UCSD-AML1 (cell line): ENCODE measurements around the gene SYT9.
"Not testable (repeated sequence)": the region's sequence is repeated elsewhere in the genome, so short reads cannot be mapped to it uniquely, and the experiment has no call there.

Experiments used
- DNase-seq: peaks from one replicate; lab custom pipeline; 2025; ENCODE audit not compliant: unreplicated experiment; lab: John Stamatoyannopoulos, UW

The SYT9 gene

DNA sequence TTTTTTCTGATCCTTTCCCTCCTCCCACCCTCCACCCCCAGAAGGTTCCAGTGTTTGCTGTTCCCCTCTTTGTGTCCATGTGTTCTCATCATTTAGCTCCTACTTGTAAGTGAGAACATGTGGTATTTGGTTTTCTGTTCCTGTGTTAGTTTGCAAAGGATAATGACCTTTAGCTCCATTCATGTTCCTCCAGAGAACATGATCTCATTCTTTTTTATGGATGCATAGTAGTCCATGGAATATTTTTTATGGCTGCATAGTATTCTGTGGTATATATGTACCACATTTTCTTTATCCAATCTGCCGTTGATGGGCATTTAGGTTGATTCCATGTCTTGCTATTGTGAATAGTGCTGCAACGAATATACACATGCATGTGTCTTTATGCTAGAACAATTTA is 83.7 kb downstream of the SYT9 start:
- not testable (repeated sequence) for DNase-seq

DNA sequence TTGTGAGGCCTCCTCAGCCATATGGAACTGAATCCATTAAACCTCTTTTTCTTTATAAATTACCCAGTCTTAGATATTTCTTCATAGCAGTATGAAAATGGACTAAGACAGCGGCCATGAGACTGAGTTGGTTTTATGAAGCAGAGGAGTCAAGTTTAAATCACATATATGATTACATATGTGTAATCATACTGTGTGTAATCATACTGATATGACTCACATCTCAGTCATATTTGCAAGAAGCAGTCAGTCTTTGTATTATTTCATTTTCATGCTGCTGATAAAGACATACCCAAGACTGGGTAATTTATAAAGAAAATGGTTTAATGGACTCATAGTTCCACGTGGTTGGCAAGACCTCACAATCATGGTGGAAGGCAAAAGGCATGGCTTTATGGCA is 89.8 kb downstream of the SYT9 start:
- no peak for DNase-seq

DNA sequence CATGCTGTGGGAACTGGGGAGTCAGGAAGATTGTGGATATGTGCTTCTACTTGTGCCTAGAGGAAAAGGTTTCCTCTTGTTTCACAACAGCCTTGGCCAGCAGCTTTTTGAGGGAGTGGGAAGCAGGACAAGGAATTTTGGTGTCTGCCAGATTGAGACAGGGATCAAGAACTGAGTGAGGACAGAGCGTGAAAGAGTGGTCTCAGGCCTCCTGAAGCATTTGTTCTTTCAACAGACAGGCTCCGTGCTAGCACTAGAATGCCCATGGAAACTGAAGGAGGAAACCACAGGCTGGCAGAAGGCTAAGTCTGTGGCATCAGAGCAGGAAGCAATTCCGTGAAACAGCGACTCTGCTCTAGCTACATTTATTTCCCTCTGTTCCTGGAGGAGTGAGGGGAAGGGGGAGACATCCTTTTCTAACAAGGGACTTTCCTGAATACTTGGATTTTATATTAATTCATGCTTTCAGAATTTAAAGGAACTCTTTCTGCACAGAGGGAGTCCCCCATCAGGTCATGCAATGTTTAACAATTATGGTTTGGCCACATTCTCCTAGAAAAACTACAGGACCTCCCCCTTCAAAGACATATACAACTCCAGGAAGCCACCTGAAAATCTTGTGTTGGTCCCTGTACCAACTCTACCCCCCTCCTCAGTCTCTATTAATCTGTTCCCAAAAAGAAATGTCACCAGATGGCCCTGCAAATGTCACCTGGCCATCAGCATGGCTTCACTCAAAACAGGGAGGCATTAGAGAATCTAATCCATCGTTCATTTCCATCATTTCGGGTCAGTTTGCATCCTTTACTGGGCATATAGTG is 96.1 kb downstream of the SYT9 start:
- DNase-seq, result peak; percentile 45

DNA sequence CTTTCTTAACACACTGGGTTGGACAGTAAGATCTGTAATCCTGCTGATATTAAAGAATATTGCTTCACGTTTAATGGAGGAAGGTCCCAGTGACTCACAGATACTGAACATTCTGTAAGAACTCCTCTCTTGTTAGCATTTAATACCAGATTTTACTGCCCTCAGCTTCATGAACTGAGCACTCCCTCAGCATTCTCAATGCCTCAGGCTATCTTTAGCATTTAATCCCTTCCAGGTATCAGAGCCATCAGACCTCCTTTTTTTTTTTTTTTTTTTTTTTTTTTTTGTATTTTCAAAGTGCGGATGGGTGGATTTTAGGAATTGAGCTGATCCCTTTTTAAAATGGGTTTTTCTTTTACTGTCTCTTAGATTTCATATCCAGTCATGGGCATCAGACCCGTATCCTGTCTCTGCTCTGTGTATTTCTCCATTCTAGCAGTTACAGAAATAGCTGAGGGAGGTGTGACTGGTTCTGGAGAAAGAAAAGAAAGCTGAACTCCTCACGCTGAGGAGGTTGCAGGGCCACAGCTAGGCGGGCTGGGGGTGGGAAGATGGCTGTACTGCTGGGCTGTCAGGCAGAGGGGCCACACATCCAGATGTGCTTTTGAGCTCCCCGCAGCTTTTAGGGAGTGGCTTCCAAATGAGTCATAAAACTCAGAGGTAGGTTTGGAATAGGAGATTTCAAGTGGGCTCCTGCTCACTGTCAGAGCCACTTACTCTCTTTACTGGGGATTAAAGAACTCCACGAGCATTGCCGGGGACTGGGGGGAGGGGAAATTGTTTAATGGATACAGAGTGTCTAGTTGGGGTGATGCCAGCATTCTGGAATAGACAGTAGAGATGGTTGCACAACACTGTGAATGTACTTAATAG is 97.0 kb downstream of the SYT9 start:
- peak; percentile 19 for DNase-seq

DNA sequence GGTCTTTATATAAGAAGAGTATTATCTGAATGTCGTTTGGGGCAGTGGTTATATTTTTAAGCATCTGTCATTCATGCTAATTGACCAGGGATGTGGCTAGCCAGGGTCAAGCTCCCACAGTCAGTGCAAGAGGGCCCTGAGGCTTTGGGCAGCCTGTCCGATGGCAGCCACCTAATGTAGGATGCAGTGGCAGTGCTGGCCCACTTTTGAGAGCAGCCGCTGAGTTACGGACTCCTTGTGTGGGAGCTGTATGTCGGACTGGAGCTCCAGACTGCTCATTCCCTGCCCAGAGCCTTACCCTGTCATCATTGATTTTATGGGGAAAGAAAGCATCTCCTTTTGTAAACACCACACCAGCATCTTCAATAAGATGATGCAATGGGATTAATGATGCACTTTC is 99.5 kb downstream of the SYT9 start:
- no peak for DNase-seq

DNA sequence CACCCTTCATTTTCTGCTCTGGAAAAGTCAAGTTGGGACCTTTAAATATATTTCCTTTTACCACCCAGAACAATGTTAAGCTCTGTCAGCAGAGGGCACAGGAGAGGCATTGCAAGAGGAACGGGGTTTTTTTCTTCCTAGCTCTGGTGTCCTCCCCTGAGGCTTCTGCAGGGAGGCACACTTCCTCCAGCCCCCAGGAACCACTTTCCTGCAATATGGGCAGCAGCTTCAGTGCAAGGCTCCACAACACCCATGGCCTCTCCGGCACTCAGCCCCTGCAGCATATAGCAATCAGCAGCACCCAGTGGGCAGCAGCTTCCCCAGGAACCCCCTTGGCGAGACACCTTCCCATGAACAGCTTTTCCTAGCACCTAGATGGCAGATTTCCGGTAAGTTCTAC is 101.4 kb downstream of the SYT9 start:
- peak; percentile 40 for DNase-seq

DNA sequence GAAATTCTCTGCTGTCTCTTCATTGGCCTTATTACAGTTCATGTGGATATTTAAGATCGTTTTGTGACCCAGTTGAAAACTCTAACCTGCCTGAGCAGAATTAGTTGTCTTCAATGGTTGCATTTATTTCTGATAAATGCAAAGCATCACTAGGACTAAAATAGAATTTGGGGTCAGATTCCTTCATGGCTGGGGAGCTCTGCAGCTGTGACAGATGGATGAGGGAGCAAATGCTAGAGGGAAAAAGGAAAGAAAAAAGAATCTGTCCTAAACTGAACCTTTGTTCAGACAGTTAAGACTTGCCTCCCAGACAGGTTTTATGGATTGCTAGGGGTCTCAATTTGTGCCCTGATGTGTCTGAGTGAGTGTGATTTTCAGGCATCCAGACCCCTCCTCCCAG is 113.0 kb downstream of the SYT9 start:
- DNase-seq, result no peak

DNA sequence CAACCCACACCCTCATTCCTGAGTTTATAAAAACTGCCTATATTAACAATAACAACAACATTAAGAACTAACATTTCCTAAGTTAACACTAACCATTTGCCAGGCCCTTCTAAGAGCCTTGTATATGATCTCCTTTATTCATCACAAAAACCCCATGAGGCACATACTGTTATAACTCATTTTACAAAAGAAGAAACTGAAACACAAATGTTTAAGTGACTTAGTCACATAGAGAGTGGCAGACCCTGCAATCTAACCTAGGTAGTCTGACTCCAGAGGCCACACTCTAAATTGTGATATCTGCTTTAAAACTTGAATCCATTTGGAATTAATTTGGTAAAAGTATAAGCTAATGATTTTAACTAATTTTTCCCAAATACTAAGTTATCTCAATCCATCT is 116.1 kb downstream of the SYT9 start:
- DNase-seq, result no peak

DNA sequence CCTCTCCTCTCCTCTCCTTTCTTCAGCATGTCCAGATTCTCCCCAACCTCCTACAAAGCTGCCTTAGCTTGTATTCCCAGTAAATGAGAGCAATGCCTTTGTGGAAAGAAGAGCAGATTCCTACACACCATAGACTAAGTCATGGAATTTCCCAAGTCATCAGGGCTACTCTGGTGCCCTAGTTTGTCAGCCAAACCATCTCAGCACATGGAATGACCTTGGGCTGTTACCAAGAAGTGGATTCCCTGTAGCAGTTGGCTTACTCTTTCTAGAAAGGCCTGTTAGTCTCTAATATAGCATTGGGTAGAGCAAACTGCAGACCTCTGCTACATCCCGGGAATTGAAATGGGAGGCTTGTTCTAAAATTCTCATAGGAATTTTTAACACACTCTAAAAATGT is 124.7 kb downstream of the SYT9 start:
- DNase-seq, result no peak

DNA sequence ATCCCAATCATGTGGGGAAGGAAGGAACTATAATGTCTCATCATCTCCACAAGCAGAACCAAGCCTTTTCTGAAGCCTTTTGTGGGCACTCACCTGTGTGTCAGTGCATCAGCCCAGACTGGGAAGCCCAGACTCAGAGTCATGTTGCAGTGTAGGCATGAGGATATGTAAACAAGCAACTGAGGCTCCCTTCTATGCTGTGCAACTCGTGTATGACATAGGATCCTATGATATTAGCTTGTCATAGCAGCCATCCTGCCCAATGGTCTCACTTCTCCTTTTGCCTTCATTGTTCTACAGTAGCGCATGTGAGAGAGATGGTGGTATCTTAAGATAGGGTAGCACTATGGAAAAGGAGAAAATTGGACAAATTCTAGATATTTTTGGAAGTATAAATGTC is 130.2 kb downstream of the SYT9 start:
- no peak for DNase-seq

DNA sequence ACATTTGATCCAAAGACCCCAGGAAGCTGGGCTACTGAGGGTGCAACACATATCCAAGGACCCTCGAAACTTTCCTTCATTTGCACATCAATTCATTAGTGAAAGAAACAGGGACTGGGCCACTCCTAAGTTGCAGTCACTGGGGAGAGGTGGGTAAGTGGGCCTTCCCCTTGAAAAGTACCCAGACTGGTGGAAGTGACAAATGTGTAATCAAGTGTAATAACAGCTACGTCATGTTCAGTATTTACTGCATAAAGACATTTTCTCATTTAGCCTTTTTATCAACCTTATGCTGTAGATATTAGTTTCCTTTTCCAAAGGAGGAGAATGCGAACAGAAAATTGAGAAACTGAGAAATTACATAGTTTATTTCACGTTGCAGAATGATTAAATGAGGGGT is 131.7 kb downstream of the SYT9 start:
- no peak for DNase-seq

DNA sequence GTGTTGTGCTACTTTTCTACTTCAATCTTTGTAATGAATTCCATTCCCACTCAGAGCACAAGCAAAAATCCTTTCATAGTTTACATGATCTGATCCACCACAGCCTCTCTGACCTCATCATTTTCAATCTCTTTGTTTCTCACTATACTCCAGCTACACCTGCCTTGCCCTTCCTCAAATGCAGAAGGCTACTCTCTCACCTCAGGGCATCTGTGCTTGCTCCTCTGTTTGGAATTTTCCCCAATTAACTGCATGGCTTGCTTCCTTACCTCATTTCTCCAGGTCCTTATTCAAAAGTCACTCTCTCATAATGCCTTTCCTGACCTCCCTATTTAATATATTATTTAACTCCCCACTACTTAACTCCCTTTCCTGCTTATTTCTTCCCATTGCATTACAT is 133.0 kb downstream of the SYT9 start:
- no peak for DNase-seq

DNA sequence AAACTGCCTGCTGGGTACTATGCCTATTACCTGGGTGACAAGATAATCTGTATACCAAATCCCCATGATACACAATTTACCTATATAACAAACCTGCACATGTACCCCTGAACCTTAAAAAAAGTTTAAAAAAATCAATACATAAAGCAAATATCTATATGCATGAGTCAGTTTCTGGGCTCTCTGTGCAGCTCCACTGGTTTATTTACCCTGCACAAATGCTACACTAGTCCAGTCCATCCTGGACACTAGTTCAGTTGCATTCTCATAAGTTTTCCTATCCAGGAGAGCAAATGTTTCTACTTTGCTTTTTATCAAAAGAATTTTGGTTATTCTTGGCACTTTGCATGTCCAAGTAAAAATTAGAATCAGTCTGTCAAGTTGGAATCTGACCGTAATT is 133.8 kb downstream of the SYT9 start:
- no peak for DNase-seq

DNA sequence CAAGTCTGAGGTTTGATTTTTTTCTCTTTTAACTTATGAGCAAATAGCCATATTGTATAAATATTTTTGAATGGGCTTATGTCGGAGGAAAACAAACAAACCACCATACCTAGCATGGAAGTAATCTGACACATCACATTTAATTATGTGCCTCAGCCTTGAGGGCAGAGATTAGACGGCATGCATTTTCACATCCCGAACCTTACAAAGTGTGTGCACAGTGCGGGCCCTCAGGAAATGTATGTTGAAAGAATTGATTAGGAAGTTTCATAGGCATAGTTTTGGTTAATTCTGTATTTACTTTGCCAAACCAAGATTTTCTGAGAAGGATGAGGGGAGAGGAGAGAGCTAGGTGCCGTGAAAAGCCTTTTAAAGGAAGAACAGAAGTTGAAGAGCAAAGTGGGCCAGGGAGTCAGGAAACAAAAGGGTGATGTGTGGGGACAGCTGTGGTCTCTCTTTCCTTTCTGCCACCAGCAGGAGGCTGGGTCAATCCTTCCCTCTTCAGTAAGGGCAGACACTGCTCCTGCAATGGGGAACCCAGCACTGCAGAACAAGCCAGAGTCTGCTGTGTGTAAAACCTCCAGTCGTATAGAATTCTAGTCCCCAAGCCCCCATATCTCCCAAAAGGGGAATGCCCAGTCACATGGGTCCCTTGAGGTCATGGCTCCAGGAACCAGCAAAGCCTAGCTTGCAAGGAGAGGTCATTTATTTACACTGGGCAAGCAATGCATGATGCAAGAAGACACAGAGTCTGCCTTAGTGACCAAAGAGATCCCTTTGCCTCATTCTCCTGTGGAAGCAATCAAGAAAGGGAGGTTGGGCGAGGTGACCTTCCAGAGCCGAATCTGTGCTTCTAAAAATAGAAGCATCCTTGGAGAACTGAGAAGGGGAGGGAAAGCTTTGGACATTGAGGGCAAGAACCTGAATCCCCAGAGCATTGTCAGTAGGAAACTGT is 162.5 kb downstream of the SYT9 start:
- DNase-seq, result peak; percentile 24

DNA sequence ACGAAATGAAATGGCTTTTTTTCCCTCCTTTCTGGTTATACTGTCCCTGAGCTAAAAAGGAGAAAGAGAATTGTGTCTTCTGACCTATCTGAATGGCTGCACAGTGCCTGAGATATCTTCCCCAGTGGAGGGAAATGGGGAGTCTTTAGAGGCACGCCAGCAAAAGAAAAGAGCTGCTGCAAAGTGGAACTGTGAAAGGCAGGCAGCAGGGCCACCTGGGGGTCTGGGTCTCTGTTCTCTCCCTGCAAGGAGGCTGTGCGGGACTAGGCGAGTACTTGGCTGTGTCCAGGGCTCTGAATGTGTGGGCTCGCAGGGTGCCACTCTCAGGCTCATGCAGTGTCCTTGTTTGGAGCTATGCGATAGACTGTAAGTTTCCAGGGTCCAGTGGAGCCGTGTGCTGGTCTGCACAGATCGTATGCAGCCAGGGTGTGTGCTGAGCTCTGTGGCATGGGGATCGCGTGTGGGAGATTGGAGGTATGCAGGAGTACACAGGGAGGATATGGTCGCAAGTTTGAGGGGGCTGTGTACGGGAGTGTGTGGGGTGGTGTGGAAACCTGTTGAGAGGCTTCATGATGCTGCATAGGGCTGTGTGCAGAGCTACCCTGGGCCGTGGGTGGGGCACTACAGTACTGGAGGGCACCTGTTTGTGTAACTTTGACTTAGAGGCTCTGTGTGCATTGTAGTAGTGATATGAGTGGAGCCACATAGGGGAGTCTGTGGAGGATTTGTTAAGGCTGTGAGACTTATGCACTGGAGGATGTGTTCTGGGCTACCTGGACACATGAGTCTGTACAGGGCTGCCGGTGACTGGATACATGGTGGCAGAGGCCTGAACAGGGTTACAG is 163.5 kb downstream of the SYT9 start:
- no peak for DNase-seq

DNA sequence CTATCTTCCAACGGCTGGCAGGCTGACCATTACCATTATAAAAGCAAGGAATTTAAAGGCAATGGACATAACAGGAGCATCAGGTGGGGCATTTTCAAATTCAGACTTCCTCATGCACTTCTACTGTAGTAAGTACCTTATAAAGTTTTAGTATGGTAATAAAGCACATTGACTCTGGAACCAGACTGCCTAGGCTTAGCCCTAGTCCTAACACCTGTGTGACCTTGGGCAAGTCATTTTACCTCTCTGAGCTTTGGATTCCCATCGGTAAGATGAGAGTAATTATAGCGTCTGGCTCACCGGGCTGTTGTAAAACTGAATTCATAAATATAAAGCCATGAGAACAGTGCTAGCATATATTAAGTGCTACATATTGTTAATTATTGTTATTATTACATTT is 164.4 kb downstream of the SYT9 start:
- no peak for DNase-seq

DNA sequence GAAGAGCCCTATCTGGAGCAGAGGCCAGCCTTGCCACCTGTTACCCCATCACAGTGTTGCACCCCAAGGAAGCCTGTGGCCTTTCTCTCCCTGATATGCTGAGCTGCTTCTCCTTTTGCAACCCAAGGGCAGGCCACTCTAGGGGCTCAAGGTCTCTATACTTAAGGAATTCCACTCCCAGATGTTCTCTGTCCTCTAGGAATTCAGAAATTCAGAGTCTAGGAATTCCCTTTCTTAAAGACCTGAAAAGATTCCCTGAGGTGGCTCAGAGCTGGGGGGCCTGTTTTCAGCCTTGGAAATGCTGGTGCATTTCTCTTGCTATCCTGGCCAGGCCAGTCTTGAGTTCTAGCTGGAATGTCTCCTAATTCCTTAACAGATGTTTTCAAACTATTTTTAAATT is 165.6 kb downstream of the SYT9 start:
- DNase-seq, result no peak

DNA sequence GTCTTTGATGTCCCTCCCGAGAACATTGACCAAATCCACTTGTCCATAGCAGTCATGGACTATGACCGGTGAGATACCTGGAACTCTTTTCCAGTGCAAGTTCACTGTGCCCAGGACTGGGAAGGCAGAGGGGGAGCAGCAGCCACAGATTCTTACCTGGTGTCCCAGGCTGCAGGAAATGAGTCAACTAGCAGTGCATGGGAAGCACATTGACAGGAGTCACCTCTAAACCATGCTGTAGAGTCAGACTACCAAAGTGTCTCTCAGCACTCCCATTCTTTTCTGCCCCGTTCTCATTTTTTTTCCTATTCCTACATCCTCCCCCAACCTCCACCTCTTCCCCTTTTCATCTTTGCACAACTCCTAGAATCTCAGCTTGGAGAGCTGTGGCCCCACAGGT is 166.4 kb downstream of the SYT9 start:
- no peak for DNase-seq

DNA sequence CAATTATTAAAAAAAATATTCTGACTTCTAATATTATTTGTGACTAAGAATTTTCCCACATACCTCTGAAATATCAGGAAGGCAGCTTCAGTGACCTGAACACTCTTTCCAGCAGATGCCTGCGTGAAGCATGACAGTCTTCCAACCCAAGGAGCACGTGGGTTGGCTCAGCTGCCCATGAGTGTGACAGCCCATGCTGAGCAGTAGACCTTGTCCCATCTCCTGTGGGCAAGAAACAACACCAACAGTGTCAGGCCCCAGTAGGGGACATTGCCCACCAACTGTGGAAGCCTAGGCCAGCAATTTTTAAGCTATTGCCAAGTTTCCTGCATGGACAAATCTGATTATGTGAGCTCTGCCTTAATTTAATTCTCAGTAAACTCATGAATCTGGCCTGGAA is 167.2 kb downstream of the SYT9 start:
- no peak for DNase-seq

DNA sequence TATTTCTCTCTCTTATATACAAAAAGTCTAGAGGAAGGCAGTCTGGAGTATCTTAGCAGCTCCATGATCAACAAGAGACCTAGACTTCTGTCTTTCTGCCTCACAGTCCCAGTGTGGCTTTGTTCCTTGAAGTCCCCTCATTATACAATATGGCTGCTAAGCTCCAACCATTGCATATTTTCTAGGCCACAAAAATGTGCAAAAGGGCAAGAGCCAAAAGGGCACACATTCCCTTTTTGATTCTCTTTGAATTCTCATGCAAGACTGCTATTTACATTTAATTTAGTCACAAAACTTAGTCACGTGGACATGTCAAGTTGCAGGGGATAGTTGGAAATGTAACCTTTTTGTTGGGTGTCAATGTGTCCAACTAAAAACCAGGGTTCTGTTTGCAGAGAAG is 169.4 kb downstream of the SYT9 start:
- no peak for DNase-seq
